Motor neuron (in vitro differentiated cells): ENCODE data around the gene ZC3H8. TPM values are rescaled to one million over a fixed set of nuclear protein-coding genes. Genes with fewer than 3 reads are reported as not detected.

Source experiments
- ATAC-seq, 8 experiments: fragments of 200-7000 bp; cut with Tn5 transposase; replicated peaks in 6 of 8; 2 replicates each; pipeline ENCODE4 v1.8.0; 2021; ENCODE audit warnings: mild to moderate bottlenecking in 8 of 8, moderate library complexity in 8 of 8
- H3K27ac ChIP-seq, 2 donors: fragments of 250-450 bp; sonication (Bioruptor Pico); 2 replicates each; pipeline ENCODE4 v1.9.0; 2021; ENCODE audit warnings: antibody characterized with exemption in 2 of 2, mild to moderate bottlenecking in 2 of 2, moderate library complexity in 1 of 2
- H3K4me1 ChIP-seq, 2 donors: fragments of 250-450 bp; sonication (Bioruptor Pico); replicated peaks in 1 of 2; 2 replicates each; pipeline ENCODE4 v1.6.1; 2021; ENCODE audit warnings: antibody characterized with exemption in 2 of 2, mild to moderate bottlenecking in 2 of 2, moderate library complexity in 1 of 2
- H3K4me3 ChIP-seq, 5 donors: fragments of 250-450 bp; sonication (Bioruptor Pico); 2 replicates each; pipeline ENCODE4 v1.9.0; 2021; ENCODE audit warnings: antibody characterized with exemption in 5 of 5, mild to moderate bottlenecking in 5 of 5, moderate library complexity in 4 of 5
- WGBS, 10 experiments: fragments of 450-650 bp; shearing (Covaris generic); methylation state at CpG; one replicate each; pipeline ENCODE4 v1.0.0; 2022; 5-methylcytosine and 5-hydroxymethylcytosine counted together
- in situ Hi-C, 9 experiments: fragments of 400-800 bp; cut with MboI; loops; one replicate each; pipeline ENCODE4 v1.15.0; 2021; ENCODE audit warnings: low sequenced_read_pairs in 9 of 9, low pct_unique_long_range_greater_than_20kb in 2 of 9; ENCODE audit not compliant: unreplicated experiment in 9 of 9
- total RNA-seq, 8 experiments: library from RNA; unstranded; fragments of 300-600 nt; gene quantifications; 2 replicates each; pipeline versions ENCODE4 v1.2.3 to v1.2.4, GENCODE V29; 2022

The ZC3H8 gene
- total RNA-seq, 8 experiments from 2014 or later = 13.7 to 43.4 (median 22.8) TPM

DNA sequence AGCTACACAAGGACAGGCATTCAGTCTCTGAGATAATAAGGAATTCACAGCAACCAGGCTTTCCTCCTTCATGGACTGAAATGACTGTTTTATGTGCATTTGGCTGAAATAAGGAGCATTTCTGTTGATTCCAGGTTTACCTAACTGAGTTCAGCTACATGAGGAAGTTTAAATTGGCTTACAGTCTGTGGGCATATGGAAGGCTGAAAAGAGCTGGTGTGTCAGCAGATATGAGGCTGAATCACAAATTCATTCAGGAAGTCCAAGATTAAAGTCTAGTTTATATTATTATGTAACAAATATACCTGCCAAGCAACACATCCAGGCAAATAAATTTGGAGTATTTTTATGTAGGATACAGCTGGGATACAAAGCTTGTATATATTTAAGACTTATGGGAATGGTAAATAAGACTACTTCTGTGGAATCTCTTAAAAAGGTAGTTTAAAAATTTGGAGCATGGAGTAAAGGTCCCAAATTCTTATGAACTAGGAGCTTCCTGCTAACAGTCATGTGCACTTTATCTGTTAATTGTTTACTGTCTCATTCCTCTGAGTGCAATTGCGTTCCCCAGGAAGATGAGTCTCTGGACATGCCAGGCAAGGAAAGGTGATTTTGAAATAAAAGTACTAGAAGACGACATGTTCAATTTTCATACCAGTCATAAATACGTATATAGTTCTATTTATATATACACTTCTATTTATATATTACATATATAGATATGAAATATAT is 53.0 kb downstream of the ZC3H8 start:
- in situ Hi-C loops = no loop called here
- no peak for ATAC-seq
- H3K27ac ChIP-seq = no peak overlapping the region
- H3K4me3 ChIP-seq = no peak overlapping the region
- H3K4me1 ChIP-seq = no peaks in the 10 kb centered on the region
- whole genome bisulfite sequencing, 10 experiments = 56 to 100% (median 90%) methylated on average over 1 to 3 of the region's 3 CpGs

- no peak overlapping the region for H3K4me3 ChIP-seq
- in situ Hi-C loops = no loop called here
- H3K27ac ChIP-seq = no peak overlapping the region
- no peaks in the 10 kb centered on the region for H3K4me1 ChIP-seq
- no peak for ATAC-seq
- WGBS, 10 experiments = 0 to 100% (median 59%) methylated on average over 1 to 3 of the region's 3 CpGs; no CpG with 5 or more reads in 4 of the 10 experiments
Measured at GRCh38 chr2:112199188-112199587, 55.7 kb downstream of the ZC3H8 start.

GRCh38 chr2:112198780-112199179 is 56.1 kb downstream of the ZC3H8 start:
- ATAC-seq = peak in 2 of 8 experiments; percentile 38 to 63
- Histone ChIP-seq H3K4me1 (no peaks in the 10 kb centered on the region), H3K4me3 (no peak overlapping the region), H3K27ac (no peak overlapping the region)
- in situ Hi-C loops = no loop called here

- WGBS, 10 experiments = 86 to 100% (median 100%) methylated on average over 1 of the region's 1 CpG; no CpG with 5 or more reads in 6 of the 10 experiments
- Histone ChIP-seq H3K27ac (no peak overlapping the region), H3K4me1 (no peaks in the 10 kb centered on the region), H3K4me3 (no peak overlapping the region)
- in situ Hi-C loops = no loop called here
- ATAC-seq = no peak
Measured at GRCh38 chr2:112197868-112198267, 57.0 kb downstream of the ZC3H8 start.

GRCh38 chr2:112195950-112196349 is 58.9 kb downstream of the ZC3H8 start:
- H3K4me1 ChIP-seq = no peaks in the 10 kb centered on the region
- no peak overlapping the region for H3K4me3 ChIP-seq
- ATAC-seq = no peak
- no peak overlapping the region for H3K27ac ChIP-seq
- in situ Hi-C loops = no loop called here

GRCh38 chr2:112195167-112195766 is 59.6 kb downstream of the ZC3H8 start:
- ATAC-seq = no peak
- WGBS, 10 experiments = 49 to 93% (median 73%) methylated on average over 1 to 6 of the region's 8 CpGs; no CpG with 5 or more reads in 3 of the 10 experiments
- no peak overlapping the region for H3K4me3 ChIP-seq
- H3K4me1 ChIP-seq = no peaks in the 10 kb centered on the region
- in situ Hi-C loops = no loop called here
- H3K27ac ChIP-seq = no peak overlapping the region

DNA sequence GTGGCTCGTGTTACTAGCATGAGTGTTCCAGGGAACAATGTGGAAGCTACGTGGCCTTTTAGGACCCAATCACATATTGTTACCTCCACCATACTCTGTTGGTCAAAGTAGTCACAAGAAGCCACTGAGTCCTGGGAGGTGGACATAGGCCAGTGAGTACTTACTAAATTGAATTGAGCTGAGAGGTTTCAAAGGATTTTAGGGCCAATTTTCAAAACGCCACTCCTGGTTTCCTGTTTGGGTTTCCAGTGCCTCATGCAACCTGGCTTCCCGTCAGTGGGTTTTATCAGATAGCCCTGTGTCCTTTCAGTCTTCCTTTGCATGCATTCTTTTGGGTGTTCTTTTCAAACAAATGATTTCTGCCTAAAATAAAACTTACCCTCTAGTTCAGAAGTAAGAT is 60.4 kb downstream of the ZC3H8 start:
- in situ Hi-C loops = no loop called here
- no peak overlapping the region for H3K4me3 ChIP-seq
- no peaks in the 10 kb centered on the region for H3K4me1 ChIP-seq
- 60 to 100% (median 93%) methylated on average over 1 to 3 of the region's 4 CpGs; no CpG with 5 or more reads in 3 of the 10 experiments for WGBS, 10 experiments
- H3K27ac ChIP-seq = no peak overlapping the region
- no peak for ATAC-seq

GRCh38 chr2:112194028-112194427 is 60.8 kb downstream of the ZC3H8 start:
- WGBS, 10 experiments = 74 to 100% (median 93%) methylated on average over 1 to 2 of the region's 2 CpGs; no CpG with 5 or more reads in 6 of the 10 experiments

GRCh38 chr2:112189001-112189556 is 65.8 kb downstream of the ZC3H8 start:
- H3K27ac ChIP-seq = no peak overlapping the region
- no peak overlapping the region for H3K4me3 ChIP-seq
- WGBS, 10 experiments = 80 to 100% (median 100%) methylated on average over 1 to 3 of the region's 3 CpGs; no CpG with 5 or more reads in 3 of the 10 experiments
- in situ Hi-C loops = no loop called here
- no peak for ATAC-seq
- H3K4me1 ChIP-seq = no peaks in the 10 kb centered on the region

More at GRCh38 chr2:112194028-112194427, 60.8 kb downstream of the ZC3H8 start:
- no peaks in the 10 kb centered on the region for H3K4me1 ChIP-seq
- H3K4me3 ChIP-seq = no peak overlapping the region
- H3K27ac ChIP-seq = no peak overlapping the region
- in situ Hi-C loops = no loop called here
- peak in 2 of 8 experiments; percentile 76 to 89 for ATAC-seq

DNA sequence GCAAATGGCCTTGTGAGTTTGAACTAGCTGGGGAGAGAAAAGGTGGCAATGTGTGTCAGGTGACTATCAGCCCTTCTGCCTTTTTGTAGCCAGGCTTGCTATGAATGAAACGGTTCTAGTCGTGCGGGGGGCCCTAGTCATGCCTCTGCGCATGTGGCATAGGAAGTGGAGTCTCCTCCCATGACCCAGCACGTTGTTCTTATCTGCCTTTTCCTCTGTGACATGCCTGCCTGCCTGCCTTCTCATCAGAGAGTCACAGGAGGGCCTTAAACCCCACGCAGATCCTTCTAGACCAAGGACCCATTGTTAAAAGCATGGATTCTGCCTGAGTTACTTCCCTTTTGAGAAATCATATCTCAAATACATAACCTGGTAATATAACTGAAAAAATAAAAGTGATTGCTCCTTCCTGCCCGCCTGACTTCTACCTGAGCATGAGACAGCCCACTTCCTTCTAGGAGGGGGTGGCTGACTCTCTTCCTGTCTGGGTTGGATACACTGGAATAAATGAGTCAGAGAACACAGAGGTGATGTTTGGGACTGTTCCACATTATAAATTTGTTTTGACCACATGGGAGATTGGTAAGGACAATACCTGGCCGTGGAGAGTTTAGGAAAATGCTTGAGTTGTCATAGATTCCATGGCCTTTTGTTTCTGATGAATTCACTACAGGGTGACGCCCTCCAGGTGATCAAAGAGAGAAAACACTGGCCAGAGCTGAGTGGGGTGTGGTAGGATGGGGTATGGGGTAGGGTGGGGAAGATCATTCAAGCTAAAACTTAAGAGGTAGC is 66.8 kb downstream of the ZC3H8 start:
- H3K27ac ChIP-seq = no peak overlapping the region
- 0 to 94% (median 83%) methylated on average over 1 to 8 of the region's 9 CpGs; no CpG with 5 or more reads in 3 of the 10 experiments for WGBS, 10 experiments
- no peak overlapping the region for H3K4me3 ChIP-seq
- ATAC-seq = no peak
- in situ Hi-C loops = no loop called here
- no peaks in the 10 kb centered on the region for H3K4me1 ChIP-seq

DNA sequence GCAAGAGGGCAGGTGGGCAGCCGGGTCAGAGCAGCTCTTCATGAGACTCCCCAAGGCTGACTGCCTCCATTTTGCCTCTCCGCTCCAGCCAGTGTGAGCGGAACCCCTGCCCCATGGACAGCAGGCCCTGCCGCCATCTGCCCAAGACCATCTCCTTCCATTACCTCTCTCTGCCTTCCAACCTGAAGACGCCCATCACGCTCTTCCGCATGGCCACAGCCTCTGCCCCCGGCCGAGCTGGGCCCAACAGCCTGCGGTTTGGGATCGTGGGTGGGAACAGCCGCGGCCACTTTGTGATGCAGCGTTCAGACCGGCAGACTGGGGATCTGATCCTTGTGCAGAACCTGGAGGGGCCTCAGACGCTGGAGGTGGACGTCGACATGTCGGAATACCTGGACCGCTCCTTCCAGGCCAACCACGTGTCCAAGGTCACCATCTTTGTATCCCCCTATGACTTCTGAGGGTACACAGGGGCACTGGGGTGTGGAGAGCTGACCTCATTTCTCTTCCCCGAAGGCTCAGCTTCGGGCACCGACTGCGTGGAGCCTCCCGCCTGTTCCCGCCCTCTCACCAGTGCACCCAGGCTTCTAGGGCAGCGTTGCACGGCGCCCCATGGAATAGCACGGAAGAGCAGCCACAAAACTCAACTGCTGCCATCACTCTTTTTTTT is 67.7 kb downstream of the ZC3H8 start:
- Histone ChIP-seq H3K4me1 (no peaks in the 10 kb centered on the region), H3K27ac (no peak overlapping the region), H3K4me3 (no peak overlapping the region)
- WGBS, 10 experiments = 80 to 100% (median 95%) methylated on average over 1 to 13 of the region's 31 CpGs; no CpG with 5 or more reads in 4 of the 10 experiments
- no peak for ATAC-seq
- in situ Hi-C loops = no loop called here

- Histone ChIP-seq H3K27ac (no peak overlapping the region), H3K4me1 (no peaks in the 10 kb centered on the region), H3K4me3 (no peak overlapping the region)
- in situ Hi-C loops = no loop called here
- no peak for ATAC-seq
- 67 to 100% (median 80%) methylated on average over 1 to 8 of the region's 9 CpGs; no CpG with 5 or more reads in 7 of the 10 experiments for WGBS, 10 experiments
Measured at GRCh38 chr2:112185131-112185530, 69.7 kb downstream of the ZC3H8 start.
